ENCODE data around the gene ATG9B.

ATG9B gene, protein sequence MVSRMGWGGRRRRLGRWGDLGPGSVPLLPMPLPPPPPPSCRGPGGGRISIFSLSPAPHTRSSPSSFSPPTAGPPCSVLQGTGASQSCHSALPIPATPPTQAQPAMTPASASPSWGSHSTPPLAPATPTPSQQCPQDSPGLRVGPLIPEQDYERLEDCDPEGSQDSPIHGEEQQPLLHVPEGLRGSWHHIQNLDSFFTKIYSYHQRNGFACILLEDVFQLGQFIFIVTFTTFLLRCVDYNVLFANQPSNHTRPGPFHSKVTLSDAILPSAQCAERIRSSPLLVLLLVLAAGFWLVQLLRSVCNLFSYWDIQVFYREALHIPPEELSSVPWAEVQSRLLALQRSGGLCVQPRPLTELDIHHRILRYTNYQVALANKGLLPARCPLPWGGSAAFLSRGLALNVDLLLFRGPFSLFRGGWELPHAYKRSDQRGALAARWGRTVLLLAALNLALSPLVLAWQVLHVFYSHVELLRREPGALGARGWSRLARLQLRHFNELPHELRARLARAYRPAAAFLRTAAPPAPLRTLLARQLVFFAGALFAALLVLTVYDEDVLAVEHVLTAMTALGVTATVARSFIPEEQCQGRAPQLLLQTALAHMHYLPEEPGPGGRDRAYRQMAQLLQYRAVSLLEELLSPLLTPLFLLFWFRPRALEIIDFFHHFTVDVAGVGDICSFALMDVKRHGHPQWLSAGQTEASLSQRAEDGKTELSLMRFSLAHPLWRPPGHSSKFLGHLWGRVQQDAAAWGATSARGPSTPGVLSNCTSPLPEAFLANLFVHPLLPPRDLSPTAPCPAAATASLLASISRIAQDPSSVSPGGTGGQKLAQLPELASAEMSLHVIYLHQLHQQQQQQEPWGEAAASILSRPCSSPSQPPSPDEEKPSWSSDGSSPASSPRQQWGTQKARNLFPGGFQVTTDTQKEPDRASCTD

DNA sequence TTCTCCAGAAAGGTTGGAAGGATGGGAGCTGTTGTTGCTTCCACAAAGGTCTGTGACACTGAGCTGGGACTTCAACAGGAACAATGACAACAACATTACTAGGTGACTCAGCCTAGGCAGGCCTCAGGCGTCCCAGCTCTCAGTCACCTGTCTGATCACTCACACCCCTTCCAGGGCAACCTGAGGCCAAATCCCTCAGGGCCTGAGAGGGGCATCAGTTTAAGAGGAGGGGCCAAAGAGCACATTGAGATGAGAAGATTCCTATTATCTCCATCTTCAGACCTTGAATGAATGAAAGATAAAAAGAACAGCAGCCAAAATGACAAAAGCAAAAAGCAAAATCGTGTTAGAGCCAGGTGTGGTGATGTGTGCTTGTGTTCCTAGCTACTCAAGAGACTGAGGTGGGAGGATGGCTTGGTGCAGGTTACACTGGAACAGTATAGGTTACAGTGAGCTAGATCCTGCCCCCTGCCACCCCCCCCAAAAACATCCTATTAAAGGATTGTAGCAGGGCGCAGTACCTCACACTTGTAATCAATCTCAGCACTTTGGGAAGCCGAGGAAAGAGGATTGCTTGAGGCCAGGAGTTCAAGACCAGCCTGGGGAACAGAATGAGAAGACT lies at the start of gene ATG9B:
Gene ATG9B (minus strand): TSS at position 60 of the 622 bp plus-strand sequence. CDS start 71 bp downstream, outside the sequence.
- DNase-seq (ENCODE audit: low spot score), result no peak

DNA sequence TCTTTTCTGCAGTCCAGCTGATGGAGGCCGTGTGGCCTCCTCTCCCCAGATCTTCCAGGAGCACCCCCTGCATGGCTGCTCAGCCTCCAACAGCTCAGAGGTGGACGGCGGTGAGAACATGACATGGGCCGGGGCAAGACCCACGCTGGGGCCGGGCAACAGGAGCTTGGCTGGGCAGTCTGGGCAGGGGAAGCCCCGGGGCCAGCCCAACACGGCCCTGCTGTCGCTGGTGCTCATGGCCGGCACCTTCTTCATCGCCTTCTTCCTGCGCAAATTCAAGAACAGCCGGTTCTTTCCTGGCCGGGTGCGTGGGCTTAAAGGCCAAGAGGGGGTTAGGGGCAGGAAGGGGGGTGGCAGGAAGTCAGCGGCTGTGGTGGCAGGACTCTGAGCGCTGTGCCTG lies 49.7 kb upstream of the ATG9B start:
- DNase-seq (ENCODE audit: low spot score), result no peak

DNA sequence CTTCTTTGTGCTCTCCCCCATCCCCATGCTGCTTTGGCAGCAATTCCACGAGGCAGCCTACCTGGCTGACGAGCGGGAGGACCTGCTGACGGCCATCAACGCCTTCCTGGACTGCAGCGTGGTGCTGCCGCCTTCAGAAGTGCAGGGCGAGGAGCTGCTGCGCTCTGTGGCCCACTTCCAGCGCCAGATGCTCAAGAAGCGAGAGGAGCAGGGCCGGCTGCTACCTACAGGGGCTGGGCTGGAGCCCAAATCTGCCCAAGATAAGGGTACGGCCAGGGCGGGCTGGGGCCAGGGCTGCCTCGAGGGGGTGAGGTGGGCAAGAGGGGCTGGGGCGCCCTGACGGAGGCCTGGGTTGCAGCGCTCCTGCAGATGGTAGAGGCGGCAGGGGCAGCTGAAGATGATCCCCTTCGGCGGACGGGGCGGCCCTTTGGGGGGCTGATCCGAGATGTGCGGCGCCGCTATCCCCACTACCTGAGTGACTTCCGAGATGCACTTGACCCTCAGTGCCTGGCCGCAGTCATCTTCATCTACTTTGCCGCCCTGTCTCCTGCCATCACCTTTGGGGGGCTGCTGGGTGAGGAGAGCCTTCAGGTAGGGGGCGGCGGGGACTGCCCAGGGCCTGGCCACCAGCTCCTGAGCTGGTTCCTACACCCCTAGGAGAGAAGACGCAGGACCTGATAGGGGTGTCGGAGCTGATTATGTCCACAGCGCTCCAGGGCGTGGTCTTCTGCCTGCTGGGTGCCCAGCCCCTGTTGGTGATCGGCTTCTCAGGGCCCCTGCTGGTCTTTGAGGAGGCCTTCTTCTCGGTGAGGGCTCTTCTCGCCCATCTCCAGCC lies 47.0 kb upstream of the ATG9B start:
- no peak for DNase-seq (ENCODE audit: low spot score)

DNA sequence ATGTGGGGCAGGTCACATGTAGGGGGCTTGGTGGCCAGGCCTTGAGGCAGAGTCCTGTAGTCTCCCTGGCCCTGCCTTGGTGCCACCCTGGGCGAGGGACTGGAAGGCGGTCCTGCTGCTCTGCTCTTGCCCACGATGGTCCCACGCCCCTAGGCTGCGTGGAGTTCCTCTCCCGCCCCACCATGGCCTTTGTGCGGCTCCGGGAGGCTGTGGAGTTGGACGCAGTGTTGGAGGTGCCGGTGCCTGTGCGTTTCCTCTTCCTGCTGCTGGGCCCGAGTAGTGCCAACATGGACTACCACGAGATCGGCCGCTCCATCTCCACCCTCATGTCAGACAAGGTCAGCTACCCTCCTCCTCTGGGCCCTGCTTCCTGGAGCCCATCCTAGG lies 46.3 kb upstream of the ATG9B start:
- DNase-seq (ENCODE audit: low spot score), result no peak

DNA sequence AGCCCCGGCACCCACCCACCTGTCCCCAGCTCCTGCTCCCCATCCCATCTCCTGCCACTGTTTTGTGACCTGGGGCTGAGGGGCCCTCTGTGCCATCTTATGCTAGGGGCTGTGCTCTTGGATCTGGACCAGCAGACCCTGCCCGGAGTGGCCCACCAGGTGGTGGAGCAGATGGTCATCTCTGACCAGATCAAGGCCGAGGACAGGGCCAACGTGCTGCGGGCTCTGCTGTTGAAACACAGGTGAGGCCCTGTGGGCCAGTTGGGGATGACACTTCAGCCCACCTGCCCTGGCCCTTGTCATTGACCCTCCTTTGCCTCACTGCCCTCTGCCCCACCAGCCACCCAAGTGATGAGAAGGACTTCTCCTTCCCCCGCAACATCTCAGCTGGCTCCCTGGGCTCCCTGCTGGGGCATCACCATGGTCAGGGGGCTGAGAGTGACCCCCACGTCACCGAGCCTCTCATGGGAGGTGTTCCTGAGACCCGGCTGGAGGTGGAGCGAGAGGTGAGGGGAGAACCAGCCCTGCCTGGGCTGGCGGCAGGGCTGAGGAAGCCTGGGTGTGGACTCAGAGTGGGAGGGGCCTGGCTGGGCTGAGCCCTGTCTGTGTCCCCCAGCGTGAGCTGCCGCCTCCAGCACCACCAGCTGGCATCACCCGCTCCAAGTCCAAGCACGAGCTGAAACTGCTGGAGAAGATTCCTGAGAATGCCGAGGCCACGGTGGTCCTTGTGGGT lies 45.7 kb upstream of the ATG9B start:
- no peak for DNase-seq (ENCODE audit: low spot score)

DNA sequence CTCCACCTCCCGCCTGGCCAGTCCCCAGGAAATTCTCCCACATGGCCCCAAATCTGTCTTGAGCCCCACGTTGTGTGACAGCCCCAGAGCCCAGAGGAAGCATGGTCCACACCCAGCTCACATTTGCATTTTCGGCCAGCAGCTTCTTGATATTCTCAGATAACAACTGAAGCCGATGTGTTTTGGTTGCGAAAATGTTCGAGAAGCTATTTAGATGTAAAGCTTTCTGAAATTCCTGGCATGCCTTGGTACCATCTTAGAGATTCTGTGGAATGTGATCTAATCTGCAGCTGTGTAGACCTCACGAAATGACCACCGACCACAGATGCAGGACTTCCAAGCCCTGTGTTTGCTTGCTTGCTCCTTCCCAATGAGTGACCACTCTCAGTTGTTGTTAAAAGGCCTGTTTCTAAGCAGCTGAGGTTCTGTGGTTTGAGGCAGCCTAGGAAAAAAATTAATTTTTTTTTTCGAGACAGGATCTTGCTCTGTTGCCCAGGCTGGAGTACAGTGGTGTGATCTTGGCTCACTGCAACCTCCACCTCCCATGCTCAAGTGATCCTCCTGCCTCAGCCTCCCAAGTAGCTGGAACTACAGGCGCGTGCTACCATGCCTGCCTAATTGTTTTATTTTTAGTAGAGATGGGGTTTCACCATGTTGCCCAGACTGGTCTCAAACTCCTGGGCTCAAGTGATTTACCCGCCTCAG lies 43.9 kb upstream of the ATG9B start:
- no peak for DNase-seq (ENCODE audit: low spot score)

DNA sequence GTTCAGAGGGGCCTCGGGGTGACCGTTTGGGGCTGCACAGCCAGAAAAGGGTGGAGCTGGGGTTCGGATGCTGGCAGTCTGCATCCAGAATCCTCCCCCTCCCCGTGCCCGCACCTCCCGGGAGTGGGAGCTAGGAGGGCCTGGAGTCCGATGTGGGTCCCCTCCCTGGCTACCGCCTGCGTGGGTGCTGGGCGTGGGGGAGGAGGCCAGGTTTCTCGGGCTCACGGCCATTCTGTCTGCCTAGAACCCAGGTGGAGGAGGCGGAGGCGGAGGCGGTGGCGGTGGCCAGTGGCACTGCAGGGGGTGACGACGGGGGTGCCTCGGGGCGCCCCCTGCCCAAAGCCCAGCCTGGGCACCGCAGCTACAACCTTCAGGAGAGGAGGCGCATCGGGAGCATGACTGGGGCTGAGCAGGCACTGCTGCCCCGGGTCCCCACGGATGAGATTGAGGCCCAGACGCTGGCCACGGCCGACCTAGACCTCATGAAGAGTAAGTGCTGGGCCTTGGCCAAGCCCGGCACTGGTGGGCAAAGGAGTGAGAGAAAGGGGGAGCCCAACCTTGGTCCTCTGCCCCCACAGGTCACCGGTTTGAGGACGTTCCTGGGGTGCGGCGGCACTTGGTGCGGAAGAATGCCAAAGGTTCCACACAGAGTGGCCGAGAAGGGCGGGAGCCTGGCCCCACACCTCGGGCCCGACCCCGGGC lies 42.1 kb upstream of the ATG9B start:
- DNase-seq (ENCODE audit: low spot score), result no peak

DNA sequence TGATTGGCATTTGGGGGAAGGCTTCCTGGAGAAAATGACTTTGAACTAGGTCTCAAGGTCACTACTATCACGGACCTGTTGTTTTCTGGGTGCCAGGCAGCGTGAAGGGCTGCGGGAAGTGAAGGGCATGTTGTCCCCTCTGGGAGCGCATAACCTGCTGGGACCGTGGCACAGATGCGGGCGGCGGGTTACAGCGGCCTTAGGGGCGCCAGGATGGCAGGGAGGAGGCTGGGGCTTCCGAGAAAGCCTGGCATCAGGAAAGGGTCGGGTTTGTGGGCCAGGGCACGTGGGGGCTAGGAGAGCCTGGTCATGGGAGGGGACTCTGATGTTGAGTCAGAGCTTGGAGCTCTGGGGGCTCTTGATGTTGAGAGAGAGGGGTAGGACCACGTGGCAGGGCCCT lies 41.2 kb upstream of the ATG9B start:
- no peak for DNase-seq (ENCODE audit: low spot score)

DNA sequence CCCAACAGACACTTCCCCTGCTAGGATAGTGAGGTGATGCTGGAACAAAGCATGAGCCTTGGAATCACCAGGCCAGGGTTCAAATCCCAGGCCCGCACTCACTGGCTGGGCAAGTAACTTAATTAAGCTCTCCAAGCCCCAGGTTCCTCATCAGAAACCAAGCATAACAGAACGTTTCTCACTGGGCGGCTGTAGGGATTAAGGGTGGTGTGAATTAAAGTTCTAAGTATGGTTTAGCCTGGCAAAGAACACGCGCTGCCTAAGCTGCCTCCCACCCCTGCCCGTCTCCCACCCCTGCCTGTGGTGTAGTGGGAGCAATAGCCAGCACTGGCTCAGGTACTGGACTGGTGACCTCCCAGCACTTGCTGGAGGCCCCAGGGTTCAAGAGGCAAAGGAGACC lies 40.7 kb upstream of the ATG9B start:
- DNase-seq (ENCODE audit: low spot score), result no peak

DNA sequence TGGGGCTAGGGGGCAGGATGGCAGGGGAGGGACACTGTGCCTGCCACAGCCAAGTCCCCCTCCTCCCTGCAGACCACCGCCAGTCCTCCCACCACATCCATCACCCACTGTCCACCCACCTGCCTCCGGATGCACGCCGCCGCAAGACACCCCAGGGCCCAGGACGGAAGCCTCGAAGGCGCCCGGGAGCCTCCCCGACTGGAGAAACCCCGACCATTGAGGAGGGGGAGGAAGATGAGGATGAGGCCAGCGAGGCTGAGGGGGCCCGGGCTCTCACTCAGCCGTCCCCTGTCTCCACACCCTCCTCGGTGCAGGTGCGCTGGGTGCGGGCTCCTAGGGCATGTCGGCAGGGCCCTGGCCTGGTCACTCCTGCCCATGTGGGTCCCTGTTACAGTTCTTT lies 40.2 kb upstream of the ATG9B start:
- DNase-seq (ENCODE audit: low spot score), result no peak

DNA sequence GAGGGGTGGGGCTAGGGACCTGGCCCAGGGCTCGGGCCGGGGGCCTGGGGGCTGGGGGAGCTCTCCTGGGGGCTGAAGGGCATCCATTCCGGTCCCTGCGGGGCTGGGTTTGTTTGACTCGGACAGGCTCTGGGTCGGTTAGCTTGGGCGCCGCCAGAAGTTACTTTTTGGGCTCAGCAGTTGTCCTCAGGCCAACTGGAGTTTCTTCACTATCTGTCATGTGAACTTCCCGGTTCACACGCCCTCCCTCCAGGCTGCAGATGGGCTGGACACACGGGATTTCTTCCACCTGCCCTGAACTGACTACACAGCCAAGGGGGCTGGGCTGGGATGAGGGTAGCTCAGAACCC lies 38.9 kb upstream of the ATG9B start:
- DNase-seq (ENCODE audit: low spot score), result no peak

DNA sequence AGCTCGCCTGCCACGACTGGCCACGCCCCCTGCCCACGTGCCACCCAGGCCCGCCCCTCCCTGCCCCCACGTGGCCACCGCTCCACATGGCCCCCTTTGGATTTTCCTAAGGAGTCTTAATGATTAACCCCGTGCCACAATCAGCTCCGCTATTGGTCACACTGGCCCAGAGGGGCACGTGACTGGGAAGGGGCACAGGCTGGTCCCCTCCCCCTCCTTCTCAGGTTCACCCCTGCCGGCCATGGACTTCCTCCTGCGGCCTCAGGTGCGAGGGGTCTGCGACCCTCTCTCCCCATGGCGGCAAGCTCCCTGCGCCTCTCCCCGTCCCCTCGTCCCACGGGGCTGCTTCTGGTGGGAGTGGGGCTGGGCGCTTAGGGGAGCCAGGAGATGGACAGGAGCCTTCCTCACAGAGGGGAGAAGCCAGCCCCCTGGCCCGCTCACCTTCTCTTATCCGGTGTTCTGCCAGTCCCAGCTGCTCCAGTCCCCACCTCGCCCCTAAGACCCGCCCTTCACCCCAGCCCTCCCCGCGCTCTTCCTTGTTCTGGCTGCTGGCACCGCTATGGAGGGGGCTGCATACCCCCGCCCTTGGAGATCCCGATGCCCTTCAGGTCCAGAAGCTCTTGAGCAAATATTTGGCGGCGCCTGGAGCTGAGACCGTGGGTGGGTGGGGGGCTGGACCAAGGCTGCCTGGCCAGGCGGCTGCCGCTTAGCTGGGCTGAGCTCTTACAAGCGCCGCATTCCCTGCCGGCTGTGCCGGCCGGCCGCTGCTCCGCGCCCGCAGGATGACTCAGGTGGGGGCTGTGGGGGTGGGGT lies 38.3 kb upstream of the ATG9B start:
- DNase-seq (ENCODE audit: low spot score), result peak; percentile 72

DNA sequence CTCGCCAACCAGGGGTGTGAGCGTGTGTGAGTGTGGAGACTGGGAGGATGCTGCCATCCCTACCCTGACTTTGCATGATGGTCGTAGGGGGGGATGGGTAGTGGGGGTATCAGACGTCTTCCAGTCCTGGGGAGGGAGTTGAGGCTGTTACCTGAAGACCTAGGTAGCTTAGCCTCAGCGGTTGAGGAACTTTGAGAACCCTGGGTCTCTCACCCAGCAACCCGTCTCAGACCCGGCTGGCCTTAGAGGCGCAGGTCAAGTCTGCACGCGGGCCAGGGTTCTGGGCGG lies 37.8 kb upstream of the ATG9B start:
- DNase-seq (ENCODE audit: low spot score), result no peak

DNA sequence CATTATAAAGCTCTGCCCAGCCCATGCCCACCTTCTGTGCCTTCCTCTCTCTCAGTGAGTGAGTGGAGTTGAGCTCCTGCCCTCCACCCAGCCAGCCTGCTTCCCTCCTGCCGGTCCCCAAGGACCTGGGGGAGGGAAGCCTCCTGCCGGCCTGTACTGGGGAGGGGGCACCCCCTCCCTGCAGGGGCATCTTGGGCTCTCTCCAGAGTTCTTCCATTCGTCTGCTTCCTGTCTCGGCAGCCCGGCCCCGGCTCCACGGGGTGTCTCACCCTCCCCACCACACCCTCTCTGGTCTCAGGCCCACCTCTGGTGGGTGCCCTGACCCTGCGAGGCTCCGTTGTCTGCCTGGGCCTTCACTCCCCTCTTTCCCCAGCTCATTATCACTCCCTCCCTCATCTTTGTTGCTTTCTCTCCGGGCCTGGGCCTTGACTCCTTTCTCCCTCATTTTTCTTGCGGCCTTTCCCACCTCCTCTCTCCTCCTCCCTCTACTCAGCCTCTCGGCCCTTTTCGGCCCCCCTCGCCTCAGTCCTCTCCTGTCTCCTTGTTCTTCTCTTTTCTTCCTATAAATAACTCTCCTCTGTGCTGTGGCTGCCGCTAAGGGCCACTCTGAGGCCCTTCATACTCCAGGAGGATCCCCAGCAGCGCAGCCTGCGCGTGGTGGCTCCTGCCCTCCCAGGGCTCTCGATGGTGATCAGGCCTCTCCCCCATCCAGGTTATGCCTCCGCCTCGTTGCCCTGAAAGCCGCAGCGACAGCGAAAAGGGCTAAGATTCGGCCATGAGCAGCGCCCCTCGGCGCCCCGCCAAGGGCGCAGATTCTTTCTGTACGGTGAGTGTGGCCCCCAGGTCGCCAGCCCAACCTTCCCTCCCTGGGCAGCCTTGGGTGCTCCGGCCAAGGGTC lies 37.2 kb upstream of the ATG9B start:
- DNase-seq (ENCODE audit: low spot score), result peak; percentile 34

DNA sequence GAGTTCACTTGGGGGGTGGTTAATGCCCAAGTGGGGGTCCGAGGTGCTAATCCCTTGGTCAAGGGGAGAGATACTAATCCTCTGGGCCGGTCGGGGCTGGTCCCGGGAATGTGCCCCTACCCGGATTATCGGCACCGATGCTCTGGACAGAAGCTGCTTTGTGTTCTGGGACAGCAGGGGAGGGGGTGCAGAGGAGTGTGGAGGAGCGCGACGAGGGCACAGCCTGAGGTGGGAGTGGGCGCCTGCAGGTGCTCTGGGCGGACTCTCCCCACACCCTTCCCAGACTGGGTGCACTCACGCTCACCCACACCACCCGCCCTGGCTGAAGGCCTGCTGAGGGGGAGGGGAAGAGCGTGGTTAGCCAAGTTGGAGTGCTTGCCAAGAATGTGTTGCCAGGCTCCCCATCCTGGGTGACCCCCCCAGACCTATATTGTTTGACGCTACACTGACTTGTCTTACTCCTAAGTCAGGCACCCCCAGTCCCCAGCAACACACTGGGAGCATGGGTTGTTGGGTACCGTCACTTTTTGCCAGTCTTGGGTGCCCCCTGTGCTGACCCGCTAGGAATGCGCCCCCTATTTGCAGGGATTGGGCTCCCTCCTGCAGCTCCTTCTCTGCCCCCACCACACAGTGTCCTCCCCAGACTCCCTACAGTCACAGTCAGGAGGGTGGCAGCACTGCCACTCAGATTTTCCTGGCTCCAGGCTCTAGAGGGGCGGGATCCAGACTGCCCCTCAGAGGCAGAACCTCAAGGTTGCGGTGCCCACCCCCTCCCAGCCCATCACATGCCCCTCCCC lies 36.3 kb upstream of the ATG9B start:
- peak; percentile 38 for DNase-seq (ENCODE audit: low spot score)

DNA sequence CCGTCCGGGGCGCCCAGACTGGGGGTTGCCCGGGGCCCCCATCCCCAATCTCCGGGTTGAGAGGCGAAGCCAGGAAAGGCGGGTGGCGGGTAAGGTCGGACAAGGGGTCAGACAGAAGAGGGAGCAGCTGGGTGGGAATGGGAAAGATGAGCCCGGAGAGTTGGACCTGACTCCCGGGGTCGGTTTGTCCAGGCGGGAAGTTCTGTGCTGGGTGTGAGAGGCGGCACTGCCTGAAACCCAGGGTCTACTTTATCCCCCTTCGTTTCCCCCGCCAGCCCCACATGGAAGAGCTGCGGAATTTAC lies 35.8 kb upstream of the ATG9B start:
- DNase-seq (ENCODE audit: low spot score), result peak; percentile 37

DNA sequence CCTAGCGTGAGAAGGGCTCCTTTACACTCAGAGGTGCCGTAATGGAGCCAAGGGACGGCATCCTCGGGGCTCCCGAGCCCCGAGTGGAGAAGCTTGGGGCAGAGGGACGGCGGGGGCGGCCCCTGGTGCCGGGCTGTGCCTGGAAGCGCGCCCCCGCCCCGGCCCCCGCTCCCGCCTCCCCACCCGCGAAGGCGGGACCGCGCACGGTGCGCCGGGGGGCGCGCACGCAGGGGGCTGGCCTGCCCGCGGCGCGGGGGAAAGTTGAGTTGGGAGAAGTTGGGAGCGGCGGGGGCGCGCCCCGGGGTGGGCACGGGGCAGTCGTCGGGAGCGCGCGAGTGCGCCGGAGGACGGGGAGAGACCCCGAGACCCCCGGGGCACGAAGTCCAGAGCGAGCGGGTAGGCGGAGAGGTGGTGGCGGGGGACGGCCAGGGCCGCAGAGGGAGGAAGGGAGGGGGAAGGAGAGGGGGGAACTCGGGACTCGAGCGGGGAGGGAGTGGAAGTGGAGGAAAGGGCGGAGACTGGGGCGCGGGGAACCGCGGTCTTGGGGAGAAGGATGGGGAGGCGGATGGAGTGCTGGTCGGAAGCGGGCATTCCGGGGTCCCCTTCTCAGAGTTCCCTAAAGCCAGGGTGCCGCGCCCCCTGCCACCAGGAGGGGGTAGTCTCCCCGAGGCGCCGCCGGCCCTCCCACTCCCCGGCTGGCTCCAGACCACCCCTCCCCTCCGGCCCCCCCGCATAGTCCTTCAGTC lies 35.2 kb upstream of the ATG9B start, which contains the start of gene SLC4A2:
Gene SLC4A2 (plus strand): TSS at position 223 of the 746 bp plus-strand sequence. CDS start 2,399 bp downstream, outside the sequence.
- peak; percentile 53 for DNase-seq (ENCODE audit: low spot score)
